Ecto neural progenitor cell (in vitro differentiated cells): ENCODE measurements around the gene CRB1.

Experiments
- DNase-seq: peaks from one replicate; pipeline ENCODE4 v3.0.0-alpha.2; 2018; ENCODE audit warnings: low spot score

The CRB1 gene

GRCh38 chr1:197304638-197305200 lies 36.7 kb downstream of the CRB1 start:
- DNase-seq: no peak

DNA sequence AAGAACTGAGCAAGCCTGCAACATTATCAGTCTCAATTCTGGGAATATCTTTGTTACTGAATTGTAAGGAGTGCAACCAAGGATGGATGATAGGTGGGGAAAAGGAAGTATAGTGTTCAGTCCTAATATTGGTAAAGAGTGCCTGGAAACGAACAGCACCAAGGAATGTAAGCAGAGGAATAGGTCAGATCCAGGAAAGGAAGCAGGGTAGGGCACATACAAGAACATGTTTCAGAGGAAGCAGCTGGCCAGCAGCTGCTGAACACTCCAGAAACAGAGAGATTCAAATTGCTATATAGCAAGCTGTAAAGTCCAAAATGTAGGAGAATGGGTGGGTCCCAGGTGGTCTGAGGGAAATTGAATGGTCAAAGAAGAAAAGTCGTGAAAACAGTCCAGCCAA lies 37.9 kb downstream of the CRB1 start:
- no peak for DNase-seq

DNA sequence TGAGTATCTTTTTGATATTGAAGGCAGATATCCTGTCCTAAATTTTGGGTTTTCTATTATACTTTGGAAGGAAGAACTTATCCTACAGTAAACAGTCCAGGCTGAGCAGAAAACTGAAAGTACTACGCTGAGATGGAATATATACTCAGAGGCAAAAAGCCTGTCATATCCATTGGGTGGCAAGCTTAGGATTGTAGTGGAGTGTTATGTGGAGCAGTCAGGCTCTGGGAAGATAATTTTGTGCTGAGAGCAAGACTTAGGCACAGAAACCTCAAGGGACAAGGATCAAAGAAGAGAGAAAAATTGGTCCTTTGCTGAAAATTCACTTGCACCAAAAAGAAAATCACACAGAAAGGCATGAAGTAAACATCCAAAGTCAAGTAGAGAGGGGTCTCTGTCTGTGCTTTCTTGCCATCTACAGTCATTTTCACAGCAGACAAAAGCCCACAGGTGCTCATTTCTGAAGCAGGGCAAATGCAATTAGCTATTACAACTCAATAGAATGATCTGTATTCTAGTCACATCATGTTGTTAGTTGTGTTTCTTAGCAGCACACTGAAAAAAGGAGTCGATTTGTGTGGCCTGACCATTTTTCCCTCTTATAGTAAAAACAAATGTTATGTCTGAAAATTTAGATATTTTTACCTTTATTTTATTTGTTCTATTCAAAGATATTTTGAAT lies 38.5 kb downstream of the CRB1 start:
- no peak for DNase-seq

GRCh38 chr1:197307136-197307535 lies 39.1 kb downstream of the CRB1 start:
- DNase-seq: no peak

- no peak for DNase-seq
These were observed 39.5 kb downstream of the CRB1 start for GRCh38 chr1:197307551-197307950.

GRCh38 chr1:197311081-197311480 lies 43.0 kb downstream of the CRB1 start:
- DNase-seq: no peak

- no peak for DNase-seq
These were observed 44.1 kb downstream of the CRB1 start for GRCh38 chr1:197312163-197312562.

GRCh38 chr1:197313713-197314112 lies 45.7 kb downstream of the CRB1 start:
- DNase-seq: no peak

DNA sequence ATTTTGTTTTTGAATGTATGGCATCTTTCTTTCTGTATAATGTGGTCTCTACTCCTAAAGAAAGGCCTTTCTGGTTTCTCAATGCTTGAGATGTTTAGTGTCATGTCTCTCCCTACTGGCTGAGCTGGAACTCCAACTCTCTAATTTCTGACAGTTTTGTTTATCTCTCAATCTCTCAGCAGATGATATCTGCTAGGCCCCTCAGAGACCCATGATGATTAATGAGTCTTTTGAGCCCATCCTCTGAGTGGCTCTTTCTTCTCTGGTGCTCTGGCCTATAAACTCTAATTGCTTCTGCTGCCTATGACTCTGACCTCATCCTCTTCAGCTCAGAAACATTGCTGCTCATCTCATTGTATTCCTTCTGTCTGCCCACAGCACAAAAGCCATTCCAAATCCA lies 46.6 kb downstream of the CRB1 start:
- no peak for DNase-seq

DNA sequence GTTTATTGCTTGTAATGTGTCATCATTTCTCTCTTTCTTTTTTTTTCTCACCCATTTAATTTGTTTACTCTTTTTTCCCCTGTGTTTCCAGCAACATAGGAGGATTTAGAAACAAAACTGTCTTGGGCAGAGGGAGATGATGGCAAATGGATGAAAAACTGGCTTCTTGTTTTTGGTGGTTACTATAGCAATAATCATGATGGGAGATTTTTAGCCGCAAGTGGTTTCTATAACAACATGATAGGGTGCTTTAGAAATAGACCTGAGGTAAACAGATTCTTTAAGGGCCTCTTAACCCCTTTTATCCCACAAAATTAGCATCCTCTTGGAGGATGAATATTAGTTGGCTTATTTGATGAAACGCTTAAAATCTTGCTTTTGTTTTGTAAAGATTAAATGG lies 51.6 kb downstream of the CRB1 start:
- DNase-seq: no peak

DNA sequence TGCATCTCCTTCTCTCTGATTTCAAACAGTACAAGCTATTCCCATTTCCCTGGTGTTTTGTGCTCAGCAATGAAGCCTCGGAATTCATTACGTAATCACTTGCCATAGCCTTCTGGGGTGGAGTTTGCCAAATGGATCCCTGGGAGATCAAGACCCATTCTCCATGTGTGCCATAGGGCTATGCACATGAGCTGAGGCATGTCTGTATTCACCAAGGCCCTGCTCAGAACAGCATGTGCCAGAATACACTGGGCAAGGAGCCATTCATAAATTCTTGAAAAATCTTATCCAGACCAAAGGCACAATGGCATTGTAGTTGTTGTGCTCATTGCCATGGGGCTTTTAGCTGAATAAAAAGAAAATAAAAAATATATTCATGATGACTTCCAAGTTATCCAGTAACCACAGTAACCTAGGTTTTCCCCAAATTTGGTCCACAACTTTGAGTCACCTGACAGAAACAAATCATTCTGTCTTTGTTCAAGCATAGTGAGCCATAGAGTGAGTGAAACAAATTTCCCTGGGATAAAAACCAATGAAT lies 53.0 kb downstream of the CRB1 start:
- no peak for DNase-seq

DNA sequence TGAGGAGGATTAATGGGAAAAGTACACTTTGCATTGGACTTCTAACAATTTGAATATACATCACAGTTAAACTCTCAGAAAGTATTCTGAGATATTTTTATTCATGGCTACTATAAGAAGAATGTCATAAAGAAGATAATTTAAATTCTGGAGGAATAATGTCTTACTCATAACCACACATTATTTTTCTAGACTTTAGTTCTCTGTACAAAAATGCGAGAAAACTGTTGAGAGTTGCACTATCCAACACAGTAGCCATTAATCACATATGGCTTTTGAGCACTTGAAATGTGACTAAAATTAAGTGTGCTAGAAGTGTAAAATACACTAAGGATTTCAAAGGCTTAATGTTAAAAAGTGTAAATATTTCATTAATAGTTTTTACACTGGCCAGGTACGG lies 53.8 kb downstream of the CRB1 start:
- DNase-seq: no peak

DNA sequence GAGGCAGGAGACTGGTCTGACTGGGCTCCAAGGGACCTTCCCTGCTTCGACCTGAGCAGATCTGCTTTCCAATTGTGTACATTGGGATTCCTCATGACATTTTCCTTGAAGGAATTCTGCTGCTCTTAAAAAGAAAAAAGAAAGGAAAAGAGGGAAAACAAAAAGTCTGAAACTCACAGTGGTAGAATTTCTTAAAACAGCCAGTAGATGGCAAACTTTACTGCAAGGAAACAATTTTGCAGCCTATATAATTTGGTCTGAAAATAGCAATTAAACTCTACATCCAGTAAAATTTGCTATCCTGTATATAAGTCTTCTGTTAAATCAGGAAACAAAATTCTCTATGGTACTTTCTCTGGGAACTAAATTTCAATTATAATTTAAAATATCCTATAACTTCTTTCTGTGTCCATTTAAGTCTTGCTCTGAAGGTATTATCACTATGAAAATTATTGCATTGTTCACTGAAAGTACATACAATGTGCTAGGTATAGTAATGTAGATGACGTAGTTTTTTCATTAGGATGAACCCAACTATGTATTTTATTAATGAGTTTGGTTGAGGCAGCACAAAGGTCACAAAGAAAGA lies 59.8 kb downstream of the CRB1 start:
- no peak for DNase-seq

- DNase-seq: no peak
These were observed 62.2 kb downstream of the CRB1 start for GRCh38 chr1:197330213-197330612.

GRCh38 chr1:197331565-197331964 lies 63.5 kb downstream of the CRB1 start:
- no peak for DNase-seq

GRCh38 chr1:197333041-197333440 lies 65.0 kb downstream of the CRB1 start:
- DNase-seq: no peak

DNA sequence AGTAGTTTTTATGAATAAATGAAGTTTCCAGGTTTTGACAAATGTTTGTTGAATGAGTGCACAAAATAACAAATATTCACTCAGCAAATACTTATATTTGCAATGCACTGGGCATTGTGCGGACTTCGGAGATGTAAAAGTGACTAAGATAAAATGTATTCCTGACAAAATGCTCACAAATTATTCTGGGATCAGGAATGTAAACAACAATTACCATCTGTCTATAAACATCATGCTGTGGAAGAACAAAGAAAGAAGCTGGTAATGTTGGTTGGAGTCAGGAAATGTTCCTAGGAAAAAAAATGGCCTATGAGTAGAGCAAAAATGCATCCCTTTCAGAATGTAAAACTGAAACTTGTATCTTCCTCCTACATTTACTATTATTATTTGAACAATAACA lies 68.5 kb downstream of the CRB1 start:
- no peak for DNase-seq

DNA sequence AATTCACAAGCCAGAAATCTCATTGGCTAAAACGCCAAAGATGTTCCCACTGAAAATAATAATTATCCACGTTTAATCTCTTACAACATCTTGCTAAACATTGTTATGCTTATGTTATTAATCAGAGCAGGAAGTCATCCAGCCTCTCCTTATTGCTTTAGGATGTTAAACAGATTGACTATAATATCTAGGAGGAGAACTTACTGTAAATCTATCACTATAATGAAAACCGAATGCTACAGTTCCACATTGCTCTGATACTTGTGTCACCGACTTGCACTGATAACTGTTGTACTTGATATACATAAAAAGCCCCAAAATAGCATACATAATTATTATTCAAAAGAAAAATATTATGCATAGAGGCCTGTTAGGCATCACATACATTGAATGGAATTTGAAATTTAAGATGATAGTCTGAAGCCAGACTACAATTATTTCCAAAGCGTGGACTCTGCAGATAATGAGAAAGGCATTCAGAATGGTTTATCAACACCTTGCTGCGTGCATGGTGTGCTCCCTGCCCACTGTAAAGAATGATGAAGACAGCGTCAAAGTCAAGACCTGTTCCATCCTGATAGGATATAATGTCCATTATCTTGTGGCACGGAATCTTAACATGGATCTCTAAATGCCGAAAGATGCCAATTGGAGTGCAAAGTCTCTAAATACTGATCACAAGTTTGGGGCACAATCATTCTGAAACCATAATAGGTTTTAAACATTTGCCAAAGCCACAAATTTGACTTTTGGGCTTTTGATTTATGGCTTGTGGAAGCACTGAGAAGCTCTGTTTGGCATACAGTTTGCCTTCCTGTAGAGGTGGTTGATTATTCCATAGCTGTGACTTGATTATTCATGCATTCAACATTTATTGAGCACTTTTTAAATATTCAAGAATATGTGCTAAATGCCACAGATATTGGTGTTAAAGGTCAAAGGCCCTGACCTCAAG lies 71.3 kb downstream of the CRB1 start:
- no peak for DNase-seq

DNA sequence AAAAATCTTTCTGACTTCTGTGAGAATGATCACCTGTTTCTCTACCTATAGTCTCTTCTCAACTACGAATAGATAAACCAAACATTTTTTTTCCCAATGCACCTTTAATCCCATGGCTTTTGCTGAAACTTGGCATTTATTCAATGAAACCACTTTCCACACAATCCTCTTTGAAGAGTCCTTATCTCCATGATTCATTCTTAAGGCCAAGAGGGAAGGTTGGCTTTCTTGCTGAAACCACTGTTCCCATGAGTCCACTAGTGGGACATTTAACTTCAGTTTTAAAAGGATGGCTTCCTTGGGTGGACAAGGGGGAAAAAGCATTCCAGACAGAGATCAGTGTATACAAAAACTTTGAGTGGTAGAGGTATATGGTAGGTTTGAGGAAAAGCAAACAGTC lies 73.6 kb downstream of the CRB1 start:
- DNase-seq: no peak

- no peak for DNase-seq
These were observed 74.1 kb downstream of the CRB1 start for GRCh38 chr1:197342044-197342565.

DNA sequence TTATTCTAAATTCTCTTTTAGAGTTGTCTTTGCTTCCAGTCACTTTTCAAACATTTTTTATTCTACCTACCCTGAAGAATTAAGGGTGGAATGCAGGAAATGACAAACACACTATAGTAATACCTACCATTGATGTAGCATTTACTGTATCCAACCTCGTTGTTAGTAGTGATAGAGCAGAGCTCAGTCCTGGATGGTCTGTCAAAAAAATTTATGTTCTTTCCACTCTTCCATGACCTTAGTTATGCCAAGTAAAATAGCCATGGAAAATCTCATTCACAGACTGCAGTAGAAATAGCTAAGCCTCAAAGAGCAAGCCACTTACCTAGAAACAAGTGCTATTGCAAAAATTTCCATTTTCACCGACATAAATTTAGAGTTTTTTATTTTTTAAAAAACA lies 74.6 kb downstream of the CRB1 start:
- DNase-seq: no peak

DNA sequence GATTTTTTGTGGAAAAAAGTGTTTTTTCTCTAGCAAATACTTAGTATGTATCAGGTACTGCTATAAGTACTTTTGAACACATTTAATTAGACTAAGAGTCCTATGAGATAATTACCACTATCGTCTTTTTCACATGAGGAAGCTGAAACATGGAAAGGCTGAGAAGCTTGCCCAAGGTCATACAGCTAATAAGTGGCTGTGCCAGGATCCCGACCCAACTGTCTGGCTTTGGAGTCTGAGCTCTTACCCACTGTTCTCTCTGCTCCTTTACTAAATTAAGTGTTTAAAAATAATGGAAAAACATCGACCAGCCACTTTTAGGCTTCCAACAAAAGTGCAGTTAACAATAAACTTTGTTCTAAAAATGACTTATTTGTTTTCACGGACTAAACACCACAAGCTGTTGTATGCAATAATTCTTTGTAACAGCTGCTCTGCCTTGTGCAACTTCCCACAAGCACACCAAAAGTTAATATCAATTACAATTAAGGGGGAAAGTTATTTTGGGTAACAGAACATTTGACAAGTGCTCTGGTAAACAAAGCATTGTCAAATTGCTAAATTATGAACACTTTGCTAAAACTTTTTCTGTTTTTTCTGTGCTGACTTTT lies 75.7 kb downstream of the CRB1 start:
- DNase-seq: no peak
